Fibroblast of the aortic adventitia (primary cell): ENCODE measurements around the gene LCORL. TPM values are rescaled to one million over a fixed set of nuclear protein-coding genes. Genes with fewer than 3 reads are reported as not detected.

Source experiments
- DNase-seq: peaks from one replicate; pipeline ENCODE4 v3.0.0-alpha.2; 2010; ENCODE audit warnings: low read depth
- H3K4me3 ChIP-seq: 2 replicates; pipeline ENCODE4 v1.5.1; 2011; ENCODE audit warnings: low read depth, mild to moderate bottlenecking, control low read depth, low read length, moderate library complexity
- total RNA-seq: library from RNA; depleted of rRNA; stranded (reverse); fragments of >200 nt; gene quantifications from 2 replicates; pipeline ENCODE4 v1.2.3, GENCODE V29; 2012; ENCODE audit warnings: low replicate concordance
- TF ChIP-seq, protein P1 (sequence below): IDR thresholded peaks from 2 replicates; pipeline ENCODE4 v1.5.1; 2011; ENCODE audit warnings: mild to moderate bottlenecking, low read length, control low read depth, inconsistent platforms; ENCODE audit not compliant: insufficient read depth

LCORL gene
- total RNA-seq, 1 donor = 11.0 TPM

DNA sequence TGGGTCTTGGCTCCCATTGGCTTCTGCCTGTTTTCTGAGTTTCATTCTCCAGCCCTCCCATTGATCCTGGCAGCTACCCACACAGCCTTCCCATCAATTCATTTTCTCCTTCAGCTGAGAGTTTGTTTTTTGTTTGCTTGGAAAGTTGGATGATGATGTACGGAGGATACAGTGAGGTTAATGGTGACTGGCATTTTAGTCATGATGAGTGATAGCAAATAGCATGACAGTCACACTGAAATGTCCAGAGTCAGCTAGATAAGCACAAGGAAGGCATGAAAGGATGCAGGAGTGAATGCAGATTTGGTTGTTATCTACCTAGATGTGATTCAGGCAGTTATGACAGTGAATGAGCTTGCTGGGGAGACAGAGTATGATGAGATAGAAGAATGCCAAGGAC, 30.6 kb upstream of the LCORL start:
- H3K4me3 ChIP-seq = no peak overlapping the region
- TF ChIP-seq, protein P1, sequence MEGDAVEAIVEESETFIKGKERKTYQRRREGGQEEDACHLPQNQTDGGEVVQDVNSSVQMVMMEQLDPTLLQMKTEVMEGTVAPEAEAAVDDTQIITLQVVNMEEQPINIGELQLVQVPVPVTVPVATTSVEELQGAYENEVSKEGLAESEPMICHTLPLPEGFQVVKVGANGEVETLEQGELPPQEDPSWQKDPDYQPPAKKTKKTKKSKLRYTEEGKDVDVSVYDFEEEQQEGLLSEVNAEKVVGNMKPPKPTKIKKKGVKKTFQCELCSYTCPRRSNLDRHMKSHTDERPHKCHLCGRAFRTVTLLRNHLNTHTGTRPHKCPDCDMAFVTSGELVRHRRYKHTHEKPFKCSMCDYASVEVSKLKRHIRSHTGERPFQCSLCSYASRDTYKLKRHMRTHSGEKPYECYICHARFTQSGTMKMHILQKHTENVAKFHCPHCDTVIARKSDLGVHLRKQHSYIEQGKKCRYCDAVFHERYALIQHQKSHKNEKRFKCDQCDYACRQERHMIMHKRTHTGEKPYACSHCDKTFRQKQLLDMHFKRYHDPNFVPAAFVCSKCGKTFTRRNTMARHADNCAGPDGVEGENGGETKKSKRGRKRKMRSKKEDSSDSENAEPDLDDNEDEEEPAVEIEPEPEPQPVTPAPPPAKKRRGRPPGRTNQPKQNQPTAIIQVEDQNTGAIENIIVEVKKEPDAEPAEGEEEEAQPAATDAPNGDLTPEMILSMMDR = no peak
- DNase-seq = no peak

- TF ChIP-seq, protein P1 = no peak
- DNase-seq = no peak
These were observed 29.7 kb upstream of the LCORL start for GRCh38 chr4:18051281-18051680.

DNA sequence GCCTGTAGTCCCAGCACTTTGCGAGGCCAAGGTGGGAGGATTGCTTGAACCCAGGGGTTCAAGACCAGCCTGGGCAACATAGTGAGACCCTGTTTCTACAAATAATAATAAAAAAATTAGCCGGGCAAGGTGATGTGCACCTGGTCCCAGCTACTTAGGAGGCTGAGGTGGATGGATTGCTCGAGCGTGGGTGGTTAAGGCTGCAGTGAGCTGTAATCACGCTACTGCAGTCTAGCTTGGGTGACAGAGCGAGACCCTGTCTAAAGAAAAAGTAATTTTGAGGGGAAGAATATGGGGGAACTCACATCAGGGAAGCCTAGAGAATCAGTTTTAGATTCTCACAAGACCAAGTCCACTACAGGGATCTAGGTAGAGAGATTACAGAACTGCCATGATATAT, 28.9 kb upstream of the LCORL start:
- DNase-seq = no peak
- H3K4me3 ChIP-seq = no peak overlapping the region
- TF ChIP-seq, protein P1 = no peak

More at GRCh38 chr4:18051281-18051680, 29.7 kb upstream of the LCORL start:
- H3K4me3 ChIP-seq = no peak overlapping the region

DNA sequence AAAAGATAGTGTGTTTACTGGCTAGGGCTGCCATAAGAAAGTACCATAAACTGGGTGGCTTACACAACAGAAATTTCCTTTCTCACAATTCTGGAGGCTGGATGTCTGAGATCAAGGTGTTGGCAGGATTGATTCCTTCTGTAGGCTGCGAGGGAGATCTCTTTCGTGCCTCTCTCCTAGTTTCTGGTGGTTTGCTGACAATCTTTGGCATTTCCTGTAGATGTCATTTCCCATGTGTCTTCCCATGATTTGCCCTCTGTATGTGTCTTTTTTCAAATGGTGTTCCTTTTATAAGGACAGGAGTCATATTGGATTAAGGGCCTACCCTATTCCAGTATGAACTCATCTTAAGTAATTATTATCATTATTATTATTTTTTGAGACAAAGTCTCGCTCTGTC, 27.9 kb upstream of the LCORL start:
- TF ChIP-seq, protein P1 = no peak
- H3K4me3 ChIP-seq = no peak overlapping the region
- no peak for DNase-seq

DNA sequence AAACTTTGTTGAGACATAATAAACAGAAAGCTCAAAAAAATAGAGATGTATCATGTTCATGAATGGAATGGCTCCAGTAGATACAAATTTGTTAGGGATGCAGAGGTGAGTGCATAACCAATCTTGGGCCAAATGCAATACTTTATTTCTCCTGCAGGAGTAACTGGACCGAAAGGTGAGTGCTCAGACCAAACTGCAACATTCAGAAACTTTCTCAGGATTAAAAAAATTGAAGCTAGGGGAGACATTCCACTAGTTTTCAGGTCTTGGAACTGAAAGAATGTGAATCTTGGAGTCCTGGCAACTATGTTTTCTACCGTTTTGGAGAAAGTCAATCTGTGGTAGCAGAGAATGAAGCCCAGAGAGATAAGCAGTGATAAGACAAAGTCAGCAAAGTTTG, 21.2 kb upstream of the LCORL start:
- TF ChIP-seq, protein P1 = peak; percentile 32
- H3K4me3 ChIP-seq = no peak overlapping the region
- no peak for DNase-seq

- TF ChIP-seq, protein P1 = no peak
- DNase-seq = no peak
- H3K4me3 ChIP-seq = no peak overlapping the region
These were observed 20.5 kb upstream of the LCORL start for GRCh38 chr4:18042012-18042411.

GRCh38 chr4:18041114-18041513, 19.6 kb upstream of the LCORL start:
- no peak for DNase-seq
- TF ChIP-seq, protein P1 = no peak
- no peak overlapping the region for H3K4me3 ChIP-seq
